A549 (cell line): ENCODE measurements around the gene SLC25A25. TPM values are rescaled to one million over a fixed set of nuclear protein-coding genes. Genes with fewer than 3 reads are reported as not detected.
"Not testable (repeated sequence)": the region's sequence is repeated elsewhere in the genome, so short reads cannot be mapped to it uniquely, and the experiment has no call there.

Source experiments
- ATAC-seq, 2 experiments: fragments of 200-7000 bp in 1 of 2; fragments of >200 bp in 1 of 2; cut with Nextera tagmentation in 1 of 2; cut with Tn5 transposase in 1 of 2; 3 replicates each; pipeline versions ENCODE4 v1.8.0 to v1.9.1; 2018 to 2020; ENCODE audit warnings: mild to moderate bottlenecking in 1 of 2, moderate library complexity in 1 of 2
- CTCF ChIA-PET: fragments of 300-600 bp; sonication (Branson Sonifier 250); formaldehyde crosslinking; extraction: SDS; loops from one replicate; lab custom pipeline; 2021; ENCODE audit warnings: antibody characterized with exemption, inconsistent platforms; lab: Yijun Ruan, JAX
- POLR2A ChIA-PET: fragments of 350-600 bp; formaldehyde crosslinking; extraction: SDS; loops from one replicate; lab custom pipeline; 2021; ENCODE audit warnings: antibody characterized with exemption, inconsistent platforms; lab: Yijun Ruan, JAX
- DNase-seq, 2 experiments: peaks; one replicate each; pipeline versions ENCODE4 v3.0.0 to v3.0.0-alpha.2; 2011 to 2016; ENCODE audit warnings: low read depth in 1 of 2, low spot score in 1 of 2
- FAIRE-seq: peaks from 2 replicates; lab custom pipeline; 2011; peaks lifted over from hg19 to GRCh38; lab: Jason Lieb, UNC
- H3K27ac ChIP-seq, 2 experiments: fragments of >200 bp; sonication (Bioruptor Twin); formaldehyde crosslinking; 3 replicates each; pipeline ENCODE4 v1.5.1; 2016 to 2017
- H3K4me1 ChIP-seq: fragments of >200 bp; sonication (Bioruptor Twin); formaldehyde crosslinking; 3 replicates; pipeline ENCODE4 v1.6.1; 2016
- H3K4me2 ChIP-seq: fragments of >200 bp; sonication (Bioruptor Twin); formaldehyde crosslinking; 3 replicates; pipeline ENCODE4 v1.6.1; 2016
- H3K4me3 ChIP-seq: fragments of >200 bp; sonication (Bioruptor Twin); formaldehyde crosslinking; 3 replicates; pipeline ENCODE4 v1.5.1; 2016
- H3K9me3 ChIP-seq: fragments of >200 bp; sonication (Bioruptor Twin); formaldehyde crosslinking; 3 replicates; pipeline ENCODE4 v1.6.1; 2016
- BHLHE40 ChIP-seq: IDR thresholded peaks from 2 replicates; pipeline ENCODE4 v1.6.1; 2012; ENCODE audit warnings: low read depth, low read length, inconsistent platforms
- CBX8 ChIP-seq: fragments of 200-600 bp; sonication (generic); IDR thresholded peaks from 2 replicates; pipeline ENCODE4 v1.6.1; 2016
- CHD2 ChIP-seq: fragments of 150-350 bp; IDR thresholded peaks from 2 replicates; pipeline ENCODE4 v1.6.1; 2014; ENCODE audit warnings: low read length; ENCODE audit not compliant: partially characterized antibody
- CHD4 ChIP-seq: fragments of 200-600 bp; sonication (generic); IDR thresholded peaks from 2 replicates; pipeline ENCODE4 v1.6.1; 2016; ENCODE audit warnings: antibody characterized with exemption, mild to moderate bottlenecking, borderline replicate concordance
- EP300 ChIP-seq, 2 experiments: fragments of >200 bp; sonication (Bioruptor Twin); formaldehyde crosslinking; IDR thresholded peaks; 2 replicates in 1 of 2; 3 replicates in 1 of 2; pipeline ENCODE4 v1.6.1; 2016 to 2017
- ESRRA ChIP-seq: fragments of 150-350 bp; IDR thresholded peaks from 2 replicates; pipeline ENCODE4 v1.6.1; 2014; ENCODE audit warnings: mild to moderate bottlenecking, low read length, borderline replicate concordance
- HES2 ChIP-seq: fragments of >200 bp; sonication (Bioruptor Twin); formaldehyde crosslinking; IDR thresholded peaks from 2 replicates; pipeline ENCODE4 v1.6.1; 2016
- HOXA7 ChIP-seq: fragments of 250-450 bp; sonication (Bioruptor Pico); IDR thresholded peaks from 2 replicates; pipeline ENCODE4 v1.5.0; 2020; ENCODE audit warnings: mild to moderate bottlenecking, moderate library complexity
- HOXB5 ChIP-seq: fragments of 250-450 bp; sonication (Bioruptor Pico); IDR thresholded peaks from 2 replicates; pipeline ENCODE4 v1.5.0; 2020; ENCODE audit warnings: mild to moderate bottlenecking, moderate library complexity
- MAFK ChIP-seq: fragments of 450-650 bp; IDR thresholded peaks from 2 replicates; pipeline ENCODE4 v1.6.1; 2014; ENCODE audit not compliant: partially characterized antibody
- NFE2L2 ChIP-seq: fragments of 150-350 bp; conservative IDR thresholded peaks from 2 replicates; pipeline ENCODE4 v1.6.1; 2014; ENCODE audit warnings: low read length
- NR3C1 ChIP-seq: fragments of >200 bp; sonication (Bioruptor Twin); formaldehyde crosslinking; IDR thresholded peaks from 3 replicates; pipeline ENCODE4 v1.6.1; 2017
- PBX3 ChIP-seq: IDR thresholded peaks from 2 replicates; pipeline ENCODE4 v1.6.1; 2012
- PHF8 ChIP-seq: fragments of 200-600 bp; sonication (generic); IDR thresholded peaks from 2 replicates; pipeline ENCODE4 v1.6.1; 2016; ENCODE audit warnings: low read depth, mild to moderate bottlenecking, antibody characterized with exemption, moderate library complexity, borderline replicate concordance
- RAD21 ChIP-seq, 2 experiments: fragments of >200 bp in 1 of 2; sonication (Bioruptor Twin) in 1 of 2; formaldehyde crosslinking in 1 of 2; IDR thresholded peaks in 1 of 2; conservative IDR thresholded peaks in 1 of 2; 2 replicates in 1 of 2; 3 replicates in 1 of 2; pipeline ENCODE4 v1.6.1; 2012 to 2018; ENCODE audit warnings: inconsistent platforms in 1 of 2
- RARB ChIP-seq: fragments of 250-450 bp; sonication (Bioruptor Pico); IDR thresholded peaks from 2 replicates; pipeline ENCODE4 v1.8.0; 2021; ENCODE audit warnings: mild to moderate bottlenecking, moderate library complexity
- USF2 ChIP-seq: fragments of 450-650 bp; IDR thresholded peaks from 2 replicates; pipeline ENCODE4 v1.6.1; 2014; ENCODE audit warnings: antibody characterized with exemption
- WGBS: methylation state at CpG from one replicate; pipeline ENCODE4 v1.1.6; 2017; ENCODE audit errors: missing lambda C conversion rate; 5-methylcytosine and 5-hydroxymethylcytosine counted together
- polyA plus RNA-seq, 4 experiments: library from polyadenylated mRNA; depleted of rRNA in 3 of 4; stranded (reverse); fragments of >200 nt; fragmentation: RNase III in 1 of 4; extraction: RNeasy Plus Mini Kit Qiagen cat#74134 plus additional on column Dnase treatment in 1 of 4; gene quantifications; 2 replicates in 3 of 4; 3 replicates in 1 of 4; pipeline ENCODE4 v1.2.3, GENCODE V29; 2011 to 2017

The SLC25A25 gene
- polyA plus RNA-seq, 2 of the 4 experiments (the other 2 are of a cell fraction) = 7.0 TPM

- no peak overlapping the region for H3K4me3 ChIP-seq
- ChIA-PET POLR2A (no interaction called here), CTCF (interaction anchor here (0.8 to 19.6 kb wide), 5 partner anchors 7 to 165 kb away, joined by 3 to 290 read pairs (median 8); partner anchors contain the start of gene PTGES2)
- no peaks in the 10 kb centered on the region for H3K9me3 ChIP-seq
- no peak overlapping the region for H3K4me2 ChIP-seq
- TF ChIP-seq PHF8 (no peak), ESRRA (no peak), MAFK (no peak), EP300 (IDR thresholded peaks at IDR 0.05) (no peak), NR3C1 (no peak), NFE2L2 (no peak), HES2 (no peak), CHD2 (no peak), CBX8 (no peak)
- no peaks in the 10 kb centered on the region for H3K4me1 ChIP-seq
- FAIRE-seq = no peak
- no peak overlapping the region for H3K27ac ChIP-seq
- ATAC-seq = no peak
- DNase-seq = no peak
- 88% methylated on average over 15 of the region's 15 CpGs for WGBS
Observed at GRCh38 chr9:128108269-128109049, 40.4 kb downstream of the SLC25A25 start.

- ChIA-PET CTCF (interaction anchor here (0.8 to 19.6 kb wide), 8 partner anchors 6 to 177 kb away, joined by 3 to 290 read pairs (median 3); partner anchors contain the start of gene PTGES2), POLR2A (no interaction called here)
- Histone ChIP-seq H3K4me1 (no peaks in the 10 kb centered on the region), H3K4me2 (no peak overlapping the region), H3K9me3 (no peaks in the 10 kb centered on the region), H3K4me3 (no peak overlapping the region), H3K27ac (no peak overlapping the region)
- no peak for TF ChIP-seq RARB
- TF ChIP-seq PBX3 = no peak
- TF ChIP-seq CBX8 = no peak
- TF ChIP-seq USF2 = no peak
- TF ChIP-seq MAFK = no peak
- no peak for TF ChIP-seq RAD21 (conservative IDR thresholded peaks at IDR 0.05 in 1 of 2, IDR thresholded peaks at IDR 0.05 in 1 of 2)
- no peak for TF ChIP-seq BHLHE40
- no peak for TF ChIP-seq CHD4
- TF ChIP-seq HOXB5 = no peak
- no peak for TF ChIP-seq HOXA7 (CRISPR knock-in tag)
- FAIRE-seq = no peak
- no peak for ATAC-seq
- WGBS = 79% methylated on average over 20 of the region's 20 CpGs
- DNase-seq = no peak
Observed at GRCh38 chr9:128109050-128109709, 41.1 kb downstream of the SLC25A25 start.

GRCh38 chr9:128111726-128112125 lies 43.7 kb downstream of the SLC25A25 start:
- ATAC-seq, DNase-seq, FAIRE-seq, H3K4me2 ChIP-seq, POLR2A ChIA-PET, H3K27ac ChIP-seq, H3K4me3 ChIP-seq, H3K9me3 ChIP-seq, H3K4me1 ChIP-seq: not testable (repeated sequence)
- CTCF ChIA-PET = interaction anchor here (13.0 kb wide), 1 partner anchor 16 kb away, joined by 181 read pairs; the partner anchor contains the start of gene PTGES2
- WGBS = 81% methylated on average over 12 of the region's 12 CpGs
